ENCODE results near the gene POLN.

Gene POLN

DNA sequence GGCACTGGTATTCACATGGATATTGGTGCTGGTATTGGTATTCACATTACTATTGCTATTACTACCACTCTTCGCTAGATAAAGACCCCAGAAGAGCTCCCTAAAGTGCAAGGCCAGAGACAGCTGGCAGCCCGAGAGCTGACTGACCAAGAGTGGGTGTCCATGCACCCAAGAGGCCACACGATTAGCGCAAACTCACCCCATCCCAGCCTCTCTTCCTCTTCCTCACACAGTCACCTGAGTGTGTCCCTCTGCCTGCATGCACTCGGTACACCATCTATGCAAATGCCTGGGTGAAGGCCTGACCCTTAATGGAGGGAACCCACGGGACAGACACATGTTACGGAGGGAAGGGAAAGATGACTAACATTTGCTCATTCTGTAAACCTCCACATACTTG, 86.7 kb downstream of the POLN start:
- no peak for DNase-seq

DNA sequence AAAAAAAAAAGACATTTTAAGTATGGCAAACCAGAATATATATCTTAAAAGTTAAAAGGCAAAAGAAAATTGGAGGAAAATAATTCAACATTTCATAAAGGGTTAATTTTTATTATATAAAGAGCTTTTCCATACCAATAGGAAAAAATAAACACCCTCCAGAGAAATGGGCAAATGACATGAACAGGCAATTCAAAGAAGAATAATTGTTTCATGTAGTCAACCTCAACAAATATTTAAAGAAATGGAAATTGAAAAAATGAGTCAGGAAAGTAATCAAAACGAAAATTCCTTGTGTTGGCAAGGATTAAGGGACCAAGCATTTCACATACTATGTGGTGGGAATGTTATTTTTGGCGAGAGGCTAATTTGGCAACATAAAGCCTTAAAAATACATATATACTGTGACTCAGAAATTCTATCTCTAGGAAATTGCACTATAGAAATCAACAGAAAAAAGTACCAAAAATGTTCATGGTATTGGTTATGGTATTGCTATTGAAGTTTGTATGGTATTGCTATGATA, 87.6 kb downstream of the POLN start:
- DNase-seq, result no peak

DNA sequence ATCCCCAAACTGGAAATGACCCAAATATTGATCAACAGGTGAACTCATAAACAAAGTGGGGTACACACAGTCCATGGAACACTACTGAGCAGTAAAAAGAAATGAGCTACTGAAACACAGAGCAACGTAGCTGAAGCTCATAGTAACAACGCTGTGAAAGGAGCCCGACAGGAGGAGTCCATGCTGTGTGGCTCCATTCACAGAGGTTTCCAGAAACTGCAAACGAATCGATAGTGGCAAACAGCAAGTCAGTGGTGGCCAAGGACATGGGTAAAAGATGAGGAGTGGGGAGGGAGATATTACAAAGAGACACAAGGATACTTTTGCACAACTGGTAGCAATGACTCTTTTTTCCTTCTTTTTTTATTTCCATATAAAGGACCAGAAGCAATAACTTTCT, 90.4 kb downstream of the POLN start:
- DNase-seq, result no peak

DNA sequence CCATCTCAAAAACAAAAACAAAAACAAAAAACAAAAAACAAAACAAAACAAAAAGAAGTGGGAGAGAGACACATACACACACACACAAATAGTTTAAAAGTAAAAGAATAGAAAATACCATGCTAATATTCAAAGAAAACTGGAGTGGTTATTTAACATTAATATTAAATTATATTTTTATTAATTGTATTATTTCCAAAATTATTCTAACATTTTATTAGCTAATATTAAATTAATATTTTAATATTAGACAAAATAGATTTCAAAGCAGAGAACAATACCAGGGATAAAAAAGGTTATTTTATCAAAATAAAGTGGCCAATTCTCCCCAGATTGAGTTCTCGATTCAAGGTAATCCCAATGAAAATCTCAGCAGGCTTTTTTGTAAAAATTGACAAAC, 91.8 kb downstream of the POLN start:
- no peak for DNase-seq

DNA sequence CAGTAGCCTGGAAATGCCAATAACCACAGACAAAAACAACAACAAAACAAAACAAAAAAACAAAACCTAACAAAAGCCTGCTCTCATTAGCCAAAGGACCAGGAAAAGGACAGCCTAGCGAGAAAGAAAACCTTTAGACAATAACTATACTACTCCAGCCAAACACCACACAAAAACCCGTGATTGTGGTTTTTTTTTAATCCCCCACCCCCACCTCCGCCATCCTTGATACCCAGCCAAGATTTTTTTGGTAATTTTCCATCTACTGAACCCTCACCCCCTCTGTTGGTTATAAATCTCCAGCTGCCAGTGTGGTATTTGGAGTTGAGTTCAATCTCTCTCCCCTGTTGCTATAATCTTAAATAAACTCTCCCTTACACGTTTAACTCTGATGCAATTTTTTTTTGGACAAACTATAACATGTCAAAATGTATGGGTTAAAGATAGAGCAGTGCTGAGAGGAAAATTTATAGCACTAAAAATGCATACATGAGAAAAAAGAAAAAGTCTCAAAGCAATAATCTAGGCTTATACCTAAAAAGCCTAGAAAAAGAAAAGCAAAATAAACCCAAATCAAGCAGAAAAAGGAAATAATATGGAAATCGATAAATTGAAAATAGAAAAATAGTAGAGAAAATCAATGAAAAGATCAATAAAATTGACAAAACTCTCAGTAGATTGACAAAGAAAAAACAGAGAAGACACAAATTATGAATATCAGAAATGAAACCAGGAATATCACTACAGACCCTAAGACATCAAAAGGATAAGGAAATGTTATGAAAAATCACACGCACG, 99.1 kb downstream of the POLN start:
- DNase-seq, result no peak

DNA sequence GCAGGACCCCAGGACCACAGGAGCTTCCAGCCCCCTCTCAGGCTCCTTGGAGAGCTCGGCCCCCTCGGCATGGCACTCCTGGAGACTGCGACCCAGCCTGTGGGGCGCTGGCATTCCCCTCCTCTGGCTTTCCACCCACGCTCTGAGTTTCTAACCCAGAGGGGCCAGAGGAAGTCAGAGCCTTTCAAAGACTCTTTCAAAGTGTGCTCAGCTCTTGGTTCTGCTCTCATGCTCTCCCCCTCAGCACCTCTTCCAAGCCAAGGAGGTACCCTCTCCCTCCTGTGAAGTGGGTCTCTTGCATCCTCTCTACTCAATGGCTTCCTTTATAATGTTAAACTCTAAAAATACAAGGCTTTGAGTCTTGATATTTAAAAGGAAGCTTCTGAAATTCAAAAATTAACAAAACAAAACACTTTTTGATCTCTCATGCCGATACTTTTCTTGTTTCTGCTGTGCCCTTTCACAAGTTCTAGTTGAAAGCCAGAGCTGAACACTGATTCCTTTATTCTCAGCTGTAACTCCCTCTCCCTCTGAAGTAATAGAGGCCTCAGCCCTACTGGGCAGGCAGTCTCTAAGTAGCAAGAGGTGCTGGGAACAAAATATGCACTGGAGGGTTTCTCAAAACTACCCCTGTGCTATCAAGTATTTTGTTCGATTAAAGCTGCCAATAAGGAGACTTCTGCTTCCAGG, 100.0 kb downstream of the POLN start:
- DNase-seq, result no peak

DNA sequence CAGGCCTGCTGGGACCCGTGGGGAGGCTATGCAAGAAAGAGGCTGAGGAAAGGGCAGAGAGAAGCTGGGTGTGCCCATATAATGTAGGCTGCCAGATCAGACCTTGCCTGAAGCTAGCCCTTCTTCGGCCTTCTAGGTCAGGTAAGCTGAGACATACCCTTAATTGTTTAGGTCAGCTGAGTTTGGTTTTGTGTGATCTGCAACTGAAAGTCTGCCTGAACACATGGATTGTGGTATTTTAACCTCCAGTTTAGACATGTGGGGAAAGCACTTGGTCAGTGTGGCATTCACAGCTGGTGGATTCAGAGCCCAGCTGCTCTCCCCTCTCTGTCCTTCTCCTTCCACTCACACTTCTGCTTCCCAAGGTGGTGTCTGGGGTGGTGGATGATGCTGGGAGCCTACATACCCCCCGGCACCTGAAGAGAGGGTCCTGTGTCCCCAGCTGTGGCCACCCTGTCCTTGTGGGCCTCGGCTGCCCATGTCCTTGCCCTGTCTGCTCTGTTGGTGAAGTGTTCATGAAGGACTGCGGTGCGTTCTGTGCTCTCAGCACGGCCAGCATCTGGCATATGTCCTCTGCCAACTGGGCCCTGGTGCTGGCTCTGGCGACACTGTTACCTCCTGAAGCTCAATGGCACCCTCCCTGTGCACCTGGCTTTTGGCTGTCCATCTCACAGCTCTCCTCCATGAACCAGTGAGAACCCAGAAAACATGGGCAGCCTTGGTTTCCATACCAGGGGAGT, 100.7 kb downstream of the POLN start:
- no peak for DNase-seq

DNA sequence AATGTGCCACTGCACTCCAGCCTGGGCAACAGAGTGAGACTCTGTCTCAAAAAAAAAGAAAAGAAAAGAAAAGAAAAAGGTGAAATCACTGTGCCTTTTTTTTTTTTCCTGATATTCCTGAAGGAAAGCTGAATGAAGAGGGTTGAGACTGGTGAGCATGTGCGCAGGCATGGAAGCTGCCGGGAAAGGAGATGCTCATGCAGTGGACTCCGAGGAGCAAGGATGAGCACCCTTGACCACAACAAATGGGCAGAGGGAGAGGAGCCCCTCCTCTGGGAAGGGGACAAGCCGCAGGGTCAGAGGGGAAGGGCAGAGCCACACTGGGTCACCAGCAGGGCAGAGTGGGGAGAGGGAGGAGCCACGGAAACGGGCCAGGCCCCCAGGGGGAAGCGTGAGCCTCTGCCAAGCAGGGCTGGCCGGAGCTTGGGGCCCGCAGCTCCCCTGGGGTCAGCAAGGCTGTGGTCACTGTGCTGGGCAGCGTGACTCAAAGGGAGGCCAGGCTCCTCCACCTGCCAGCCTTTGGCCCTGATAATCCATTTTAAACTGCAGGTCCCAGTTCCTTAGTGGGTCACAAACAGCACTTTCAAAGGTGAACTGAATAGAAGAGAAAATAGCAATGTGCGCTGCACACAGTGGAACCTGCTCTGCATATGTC, 102.9 kb downstream of the POLN start:
- DNase-seq, result no peak

DNA sequence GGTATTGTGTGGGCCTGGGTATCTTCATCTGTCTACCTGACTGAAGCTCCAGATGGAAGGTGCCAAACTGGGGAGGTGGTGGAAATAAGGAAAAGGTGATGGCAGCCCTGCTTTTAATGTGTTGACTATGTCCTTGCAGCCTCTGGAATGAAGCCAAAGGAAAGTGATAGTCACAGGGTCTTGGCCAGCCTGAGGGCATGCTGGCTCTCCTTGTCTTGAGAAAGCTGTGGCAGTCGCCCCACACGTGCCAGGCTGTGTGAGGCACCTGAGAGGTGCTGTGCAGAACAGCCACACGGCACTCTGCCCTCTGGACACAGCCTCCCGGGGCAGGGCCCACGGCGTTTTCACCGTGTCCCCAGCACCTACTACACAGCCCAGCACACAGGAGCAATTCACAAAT, 105.2 kb downstream of the POLN start:
- no peak for DNase-seq

DNA sequence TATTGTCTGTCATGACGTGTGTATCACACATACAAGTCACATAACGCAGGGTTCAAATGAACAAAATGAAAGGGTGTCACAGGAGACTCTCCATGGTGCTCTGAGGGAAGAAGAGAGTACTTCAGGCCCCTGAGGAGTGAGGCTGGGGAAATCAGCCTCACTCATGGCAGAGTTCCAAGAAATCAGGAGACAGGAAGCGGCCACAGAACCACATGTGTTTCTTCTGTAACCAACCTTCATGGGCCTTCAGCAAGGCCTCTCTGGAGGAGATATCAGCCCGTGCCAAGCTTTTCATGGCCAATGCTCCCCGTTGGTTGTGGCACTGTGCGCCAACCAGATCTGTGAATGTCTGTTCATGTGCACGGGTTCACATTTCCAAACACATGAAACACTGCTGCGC, 106.8 kb downstream of the POLN start:
- DNase-seq, result peak; percentile 18

DNA sequence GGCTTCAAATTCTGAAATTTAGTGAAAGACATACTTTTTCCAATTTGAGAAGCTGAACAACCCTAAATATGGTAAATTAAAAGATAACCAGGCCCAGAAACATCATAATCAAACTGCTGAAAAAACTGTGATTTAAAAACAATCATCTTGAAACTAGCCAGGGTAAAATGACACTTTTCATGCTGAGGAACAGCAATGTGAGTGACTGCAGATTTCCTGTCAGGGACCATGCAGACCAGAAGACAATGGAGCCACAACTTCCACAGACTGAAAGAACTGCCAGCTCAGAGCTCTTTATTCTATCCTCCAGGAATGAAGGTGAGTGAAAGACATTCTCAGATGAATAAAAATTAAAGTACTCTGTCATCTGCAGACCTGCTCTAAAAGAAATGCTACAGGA, 109.5 kb downstream of the POLN start:
- peak; percentile 23 for DNase-seq

DNA sequence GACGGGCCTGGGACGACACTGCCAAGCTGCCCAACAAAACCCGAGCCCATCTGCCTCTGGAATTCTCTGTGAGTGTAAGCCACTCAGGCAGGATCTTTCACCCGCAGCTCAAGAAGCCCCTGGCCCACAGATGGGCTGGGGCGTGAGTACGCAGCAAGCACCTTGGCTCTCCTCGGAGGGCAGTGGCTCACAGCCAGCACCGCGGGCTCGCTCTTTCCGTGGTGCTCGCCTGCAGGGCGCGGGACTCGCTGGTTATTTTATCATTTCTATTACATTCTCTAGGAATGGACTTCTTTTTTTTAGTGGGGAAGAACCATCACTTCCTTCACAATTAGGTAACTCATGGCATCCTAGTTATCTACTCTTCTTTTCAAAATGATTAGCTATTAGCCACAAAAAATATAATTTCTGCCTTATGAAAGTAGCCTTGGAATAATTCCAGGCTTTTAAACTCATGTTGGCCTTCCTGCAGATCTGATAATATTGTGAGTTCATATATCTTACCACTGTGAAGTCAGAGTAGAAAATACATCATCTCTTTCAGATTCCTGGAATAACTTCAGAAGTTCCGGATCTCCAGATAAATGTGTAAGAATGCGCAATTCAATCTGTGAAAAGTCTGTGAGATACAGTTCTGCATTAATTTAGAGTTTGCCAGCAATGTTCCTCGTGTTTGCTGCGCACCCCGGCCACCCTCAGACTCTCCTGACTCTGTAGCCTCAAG, 114.2 kb downstream of the POLN start:
- no peak for DNase-seq

DNA sequence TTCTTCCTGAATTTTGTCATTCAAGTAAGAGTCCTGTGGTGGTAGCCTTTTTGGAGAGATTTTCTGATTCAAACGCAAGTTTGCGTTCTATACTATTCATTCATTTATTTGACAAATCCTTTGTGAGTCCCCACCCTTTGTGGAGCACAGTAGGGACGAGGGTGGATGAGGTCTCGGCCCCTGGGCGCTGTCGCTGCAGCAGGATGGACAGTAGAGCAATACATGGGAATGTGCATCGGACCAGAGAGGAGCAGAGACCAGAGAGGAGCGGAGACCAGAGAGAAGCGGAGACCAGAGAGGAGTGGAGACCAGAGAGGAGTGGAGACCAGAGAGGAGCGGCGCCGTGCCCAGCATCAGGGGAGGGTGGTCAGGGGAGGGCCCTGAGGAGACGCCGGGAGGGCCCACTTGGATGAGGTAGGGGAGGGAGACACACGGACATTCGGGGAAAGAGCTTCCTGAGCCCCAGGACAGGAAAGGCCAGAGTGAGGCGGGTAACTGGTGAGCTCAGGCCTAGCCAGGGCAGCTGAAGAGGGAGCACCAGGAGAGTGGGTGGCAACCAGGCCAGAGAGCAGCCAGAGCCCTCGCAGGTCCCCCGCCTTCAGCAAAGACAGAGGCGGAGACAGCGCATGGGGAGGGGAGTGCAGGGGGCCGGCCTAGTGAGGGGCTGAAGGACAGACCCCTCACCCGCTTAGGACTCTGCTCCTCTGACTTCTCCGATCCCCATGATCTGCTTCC, 115.4 kb downstream of the POLN start:
- DNase-seq, result no peak

DNA sequence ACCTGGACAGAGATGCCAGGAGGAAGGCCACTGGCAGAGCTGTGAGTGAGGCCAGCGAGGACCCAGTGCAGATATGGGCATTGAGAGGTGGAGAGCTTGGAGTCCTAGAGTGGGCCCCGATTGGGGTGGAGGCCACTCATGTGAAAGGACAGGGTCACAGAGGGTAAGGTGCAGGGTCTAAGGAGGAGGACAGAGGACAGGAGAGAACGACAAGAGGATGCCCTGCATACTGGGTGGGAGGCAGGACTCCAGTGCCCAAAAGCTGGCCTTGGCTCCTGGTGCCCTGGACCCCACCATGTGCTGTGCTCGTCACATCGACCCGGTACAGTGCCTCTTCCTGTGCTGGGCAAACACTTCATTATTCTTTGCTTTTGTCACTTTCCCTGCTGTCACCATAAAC, 116.1 kb downstream of the POLN start:
- DNase-seq, result no peak

DNA sequence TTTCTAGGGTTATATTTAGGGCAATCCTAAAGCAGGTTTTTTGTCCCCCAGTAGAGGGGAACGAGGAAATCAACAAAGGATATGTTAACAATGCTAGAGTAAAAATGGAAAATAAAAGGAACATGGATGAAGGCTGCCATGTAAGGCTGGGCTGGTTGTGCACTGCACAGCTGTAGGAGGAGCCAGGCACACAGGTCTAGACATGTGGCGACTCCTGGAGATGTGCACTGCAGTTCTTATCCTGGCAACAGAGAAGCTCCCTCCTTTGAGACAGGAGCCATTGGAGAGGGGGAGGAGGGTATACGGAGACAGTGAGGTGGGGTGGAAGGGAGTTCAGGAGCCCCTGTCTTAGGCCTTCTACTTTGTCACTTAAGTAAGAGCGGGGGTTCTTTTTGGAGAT, 116.9 kb downstream of the POLN start:
- DNase-seq, result no peak

DNA sequence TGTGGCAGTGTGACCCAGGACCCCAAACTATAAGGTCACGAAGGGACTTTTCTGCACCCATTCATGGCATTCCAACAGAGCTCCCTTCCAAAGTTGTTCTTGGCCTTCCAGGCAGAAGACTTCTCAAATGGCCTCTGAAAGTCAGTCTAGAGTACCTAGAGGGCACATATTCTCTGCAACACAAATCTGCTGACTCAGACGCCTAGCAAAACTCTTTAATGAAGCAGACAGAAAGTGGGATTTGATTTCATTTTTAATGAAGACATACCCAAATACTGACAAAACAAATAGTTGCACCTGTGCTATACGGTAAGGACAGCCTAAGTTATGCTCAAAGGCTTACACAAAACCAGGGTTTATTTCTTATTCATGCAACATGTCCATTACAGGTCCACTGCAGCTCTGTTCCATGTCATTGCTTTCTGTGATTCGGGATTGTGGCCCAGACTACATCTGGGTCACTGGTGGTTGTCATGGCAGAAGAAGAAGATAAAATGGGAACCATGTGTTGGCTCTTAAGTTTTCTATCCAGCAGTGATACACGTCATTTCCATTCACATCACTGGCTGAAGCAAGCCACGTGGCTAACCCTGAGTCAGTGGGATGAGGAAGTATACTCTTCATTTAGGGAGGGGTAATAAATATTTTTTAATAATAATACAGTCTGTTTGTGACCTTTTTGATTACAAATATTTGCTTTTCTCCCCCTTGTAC, 125.1 kb downstream of the POLN start:
- no peak for DNase-seq

DNA sequence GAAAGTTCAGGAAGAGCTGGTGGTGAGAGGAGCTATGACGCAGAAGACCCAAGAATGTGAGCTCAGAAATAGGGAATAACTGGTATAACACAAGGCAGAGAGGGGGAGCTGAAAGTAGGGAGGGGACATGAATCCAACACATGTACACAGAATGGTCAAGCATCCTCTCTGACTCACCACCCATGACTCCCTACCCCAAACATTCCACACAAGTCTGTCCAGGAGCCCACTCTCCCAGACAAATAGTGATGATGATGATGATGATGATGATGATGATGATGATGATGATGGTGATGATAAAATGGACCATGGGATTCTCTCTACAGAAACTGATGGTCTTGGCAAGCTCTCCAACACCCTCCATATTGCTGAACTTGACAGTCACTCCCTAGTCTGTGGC, 136.4 kb downstream of the POLN start:
- DNase-seq, result no peak

DNA sequence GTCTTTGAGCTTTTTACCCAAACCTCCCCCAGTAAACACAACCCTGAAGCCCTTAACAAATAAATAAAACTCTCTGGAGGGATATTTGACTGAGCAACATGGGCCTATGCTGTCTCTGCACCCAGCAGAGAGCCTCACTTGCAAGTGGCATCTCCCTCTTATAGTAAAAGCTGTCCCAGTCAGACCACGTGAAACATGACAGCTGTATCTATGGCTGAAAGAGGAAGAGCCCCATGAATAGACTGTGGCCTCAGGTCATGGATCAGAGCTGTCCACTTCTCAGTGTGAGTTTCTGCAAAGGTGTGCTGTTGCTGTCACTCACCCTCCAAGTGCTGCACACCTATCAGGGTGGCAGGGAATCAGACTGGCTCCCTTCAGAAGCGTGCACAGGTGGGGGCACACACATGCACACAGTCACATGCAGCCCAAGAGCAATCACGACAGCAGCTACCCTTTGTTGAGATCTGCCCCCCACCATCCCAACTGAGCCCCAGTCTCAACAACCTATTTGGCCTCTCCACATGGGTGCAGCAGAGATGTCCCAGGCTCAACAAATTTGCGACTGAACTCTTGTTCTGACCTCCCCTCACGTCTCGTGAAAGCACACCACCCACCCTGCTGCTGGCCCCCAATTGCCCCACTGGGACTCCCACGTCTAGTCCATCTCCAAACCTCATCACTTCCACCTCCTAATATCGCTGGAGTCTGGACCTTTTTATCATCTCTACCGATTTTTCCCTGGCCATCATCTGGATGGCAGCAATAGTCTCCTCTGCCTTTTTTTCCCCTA, 137.2 kb downstream of the POLN start:
- DNase-seq, result no peak

DNA sequence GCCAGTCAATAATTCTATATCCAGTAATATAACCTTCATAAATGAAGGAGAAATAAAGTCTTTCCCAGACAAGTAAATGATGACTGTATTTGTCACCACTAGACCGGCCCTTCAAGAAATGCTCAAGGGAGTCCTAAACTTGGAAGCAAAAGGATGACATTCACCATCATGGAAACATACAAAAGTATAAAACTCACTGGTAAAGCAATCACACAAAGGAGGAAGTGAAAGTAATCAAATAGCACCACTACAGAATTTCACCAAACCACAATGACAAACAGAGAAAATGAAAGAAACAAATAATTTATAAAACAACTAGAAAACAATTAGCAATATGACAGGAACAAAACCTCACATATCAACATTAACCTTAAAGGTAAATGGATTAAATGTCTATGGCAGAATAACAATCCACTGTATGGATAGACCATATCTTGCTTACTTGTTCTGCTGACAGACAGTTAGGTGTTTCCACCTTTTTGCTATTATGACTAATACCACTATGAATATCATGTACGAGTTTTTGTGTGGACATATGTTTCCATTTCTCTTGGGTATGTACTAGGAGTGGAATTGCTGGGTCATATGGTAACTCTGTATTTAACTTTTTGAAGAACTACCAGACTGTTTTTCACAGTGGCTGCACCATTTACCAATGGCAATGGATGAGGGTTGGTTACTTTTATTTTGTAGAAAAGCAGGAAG, 137.9 kb downstream of the POLN start:
- no peak for DNase-seq
